Upper lobe of left lung (tissue), 6 donors: ENCODE measurements around the gene TMEM267. TPM values are rescaled to one million over a fixed set of nuclear protein-coding genes. Genes with fewer than 3 reads are reported as not detected.
"Not testable (repeated sequence)": the region's sequence is repeated elsewhere in the genome, so short reads cannot be mapped to it uniquely, and the experiment has no call there.

ENCODE experiments used
- ATAC-seq, 2 donors: fragments of 200-7000 bp; cut with Tn5 transposase; one replicate each; pipeline ENCODE4 v1.9.1; 2022; ENCODE audit warnings: mild to moderate bottlenecking in 2 of 2, moderate library complexity in 2 of 2; ENCODE audit not compliant: low FRiP score in 2 of 2
- DNase-seq, 2 donors: peaks; one replicate each; pipeline ENCODE4 v3.0.0-alpha.2; 2019 to 2020
- H3K27ac ChIP-seq, 4 donors: fragments of 200-600 bp; sonication (generic); one replicate each; pipeline ENCODE4 v1.5.1; 2016 to 2019
- H3K27me3 ChIP-seq, 4 donors: fragments of 200-600 bp; sonication (generic); one replicate each; pipeline ENCODE4 v1.5.1; 2017 to 2019
- H3K36me3 ChIP-seq, 4 donors: fragments of 200-600 bp; sonication (generic); one replicate each; pipeline ENCODE4 v1.5.1; 2016 to 2019
- H3K4me1 ChIP-seq, 4 donors: fragments of 200-600 bp; sonication (generic); one replicate each; pipeline ENCODE4 v1.5.1; 2018 to 2019
- H3K4me3 ChIP-seq, 4 donors: fragments of 200-600 bp; sonication (generic); one replicate each; pipeline ENCODE4 v1.5.1; 2017 to 2019; ENCODE audit warnings: mild to moderate bottlenecking in 2 of 4, moderate library complexity in 1 of 4
- H3K9me3 ChIP-seq, 4 donors: fragments of 200-600 bp; sonication (generic); one replicate each; pipeline ENCODE4 v1.5.1; 2018 to 2019
- CTCF ChIP-seq, 6 experiments: fragments of 450-650 bp in 4 of 6; fragments of 200-600 bp in 2 of 6; sonication (generic) in 2 of 6; IDR thresholded peaks; one replicate each; pipeline ENCODE4 v1.5.1; 2016 to 2019; ENCODE audit warnings: antibody characterized with exemption in 6 of 6
- EP300 ChIP-seq, 4 donors: sonication (generic); formaldehyde crosslinking; IDR thresholded peaks; one replicate each; pipeline ENCODE4 v1.5.1; 2017; ENCODE audit warnings: antibody characterized with exemption in 4 of 4, control low read depth in 2 of 4
- POLR2A ChIP-seq, 4 donors: fragments of 450-650 bp; IDR thresholded peaks; one replicate each; pipeline ENCODE4 v1.5.1; 2016 to 2017; ENCODE audit warnings: antibody characterized with exemption in 4 of 4, mild to moderate bottlenecking in 2 of 4
- POLR2AphosphoS5 ChIP-seq, 2 donors: sonication (generic); formaldehyde crosslinking; IDR thresholded peaks; one replicate each; pipeline ENCODE4 v1.5.1; 2017; ENCODE audit warnings: antibody characterized with exemption in 2 of 2
- WGBS, 2 donors: methylation state at CpG; one replicate each; pipeline ENCODE4 v1.1.5; 2017 to 2018; 5-methylcytosine and 5-hydroxymethylcytosine counted together
- total RNA-seq, 6 donors: library from RNA; depleted of rRNA in 4 of 6; stranded (reverse); fragments of >200 nt in 4 of 6; gene quantifications; one replicate each; pipeline versions ENCODE4 v1.1.0 to v1.2.1, GENCODE V29; 2016 to 2021
- donor health status: DM: no; HTN: no; CAD: no; lungs with moderate emphysema.
- donor health status: DM: no; HTN: yes; CAD: no; lungs with severe emphysema.

Gene TMEM267
- total RNA-seq, 6 donors from 2014 or later = 3.6 to 27.2 (median 12.3) TPM

DNA sequence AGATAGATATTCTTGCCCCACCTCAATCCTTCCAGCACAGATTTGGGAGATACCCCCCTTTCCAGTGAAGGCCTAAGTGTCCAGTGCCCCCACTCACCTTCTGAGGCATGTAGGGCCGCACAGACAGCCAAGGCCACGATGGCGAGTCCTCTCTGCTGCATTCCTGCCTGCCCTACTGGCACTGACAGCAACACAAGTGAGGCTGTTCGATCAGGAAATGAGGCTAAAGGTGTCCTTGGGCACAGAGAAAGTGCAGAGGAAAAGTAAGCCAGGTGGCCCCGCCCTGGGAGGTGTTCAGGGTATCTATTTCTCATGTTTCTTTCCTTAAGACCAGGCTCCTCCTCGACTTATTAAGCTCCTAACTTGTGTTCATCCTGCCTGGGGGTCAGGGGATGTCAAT lies 71.5 kb downstream of the TMEM267 start, which contains the start of gene CCL28:
Gene CCL28 (minus strand): TSS at position 236 of the 400 bp plus-strand sequence. CDS start 75 bp downstream, at position 161.
- Histone ChIP-seq H3K4me3 (no peak within 1 kb of the TSS), H3K4me1 (peaks cover 0 to 14% (median 0%) of the 10 kb centered on the region in 4 donors), H3K27me3 (no peaks in the 10 kb centered on the region), H3K27ac (peak within 1 kb of the TSS in 1 of 4 donors; percentile 39), H3K9me3 (no peaks in the 10 kb centered on the region), H3K36me3 (no peaks in the 10 kb centered on the region)
- 66 to 81% methylated on average over 4 to 6 of the region's 6 CpGs for WGBS, 2 donors
- peak in 1 of 2 donors; percentile 14 for DNase-seq
- no peak for ATAC-seq
- no peak for TF ChIP-seq POLR2AphosphoS5 (IDR thresholded peaks at IDR 0.05)
- TF ChIP-seq EP300 (IDR thresholded peaks at IDR 0.05) = no peak
- TF ChIP-seq POLR2A (IDR thresholded peaks at IDR 0.05) = no peak
- TF ChIP-seq CTCF (IDR thresholded peaks at IDR 0.05) = no peak

DNA sequence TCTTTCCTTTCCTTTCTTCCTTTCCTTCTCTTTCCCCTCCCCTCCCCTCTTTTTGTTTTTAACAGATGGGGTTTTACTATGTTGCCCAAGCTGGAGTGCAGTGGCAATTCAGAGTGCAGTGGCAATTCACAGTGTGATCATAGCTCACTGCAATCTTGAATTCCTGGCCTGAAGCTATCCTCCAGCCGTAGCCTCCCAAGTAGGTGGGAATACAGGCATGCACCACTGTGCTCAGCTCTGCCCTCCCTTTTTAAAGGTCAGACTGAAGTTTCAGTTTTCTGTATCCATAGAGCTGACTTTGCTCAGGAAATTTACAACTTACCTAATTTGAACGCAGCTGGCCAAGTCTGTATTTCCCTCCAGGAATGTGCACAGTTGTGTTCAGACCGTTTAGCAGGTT lies 72.2 kb downstream of the TMEM267 start:
- H3K9me3 ChIP-seq = no peaks in the 10 kb centered on the region
- ATAC-seq (peak in 1 of 2 donors; percentile 30), DNase-seq (no peak)
- H3K4me1 ChIP-seq = peaks cover 0 to 14% (median 0%) of the 10 kb centered on the region in 4 donors
- H3K36me3 ChIP-seq = no peaks in the 10 kb centered on the region
- 49 to 67% methylated on average over 3 of the region's 3 CpGs for WGBS, 2 donors
- TF ChIP-seq CTCF (IDR thresholded peaks at IDR 0.05) (no peak), EP300 (IDR thresholded peaks at IDR 0.05) (no peak), POLR2AphosphoS5 (IDR thresholded peaks at IDR 0.05) (no peak), POLR2A (IDR thresholded peaks at IDR 0.05) (no peak)
- H3K27me3 ChIP-seq = no peaks in the 10 kb centered on the region
- no peak overlapping the region for H3K4me3 ChIP-seq
- peak overlapping the region in 1 of 4 donors; percentile 39 for H3K27ac ChIP-seq

DNA sequence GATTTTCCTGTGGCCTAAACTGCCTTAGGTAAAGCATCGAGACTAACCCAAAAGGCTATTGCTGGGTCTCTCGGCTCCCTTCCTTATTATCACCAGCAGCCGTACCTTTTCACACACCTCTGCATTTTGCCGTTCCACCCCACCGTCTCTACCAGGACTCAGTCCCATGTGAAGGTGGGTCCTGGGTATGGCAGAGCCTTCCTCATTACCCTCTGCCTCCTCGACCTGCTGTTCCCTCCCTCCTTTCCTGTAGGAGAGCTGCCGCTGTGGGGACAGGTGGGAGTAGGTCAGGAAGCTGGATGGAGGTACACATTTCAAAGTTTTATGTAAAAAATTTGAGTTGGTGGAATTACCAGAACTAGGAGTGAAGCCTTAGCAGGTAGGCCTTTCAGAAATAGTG lies 73.3 kb downstream of the TMEM267 start:
- DNase-seq = no peak
- H3K4me3 ChIP-seq = no peak overlapping the region
- TF ChIP-seq EP300 (IDR thresholded peaks at IDR 0.05) (no peak), POLR2AphosphoS5 (IDR thresholded peaks at IDR 0.05) (no peak), CTCF (IDR thresholded peaks at IDR 0.05) (no peak), POLR2A (IDR thresholded peaks at IDR 0.05) (no peak)
- H3K36me3 ChIP-seq = no peaks in the 10 kb centered on the region
- no peaks in the 10 kb centered on the region for H3K9me3 ChIP-seq
- H3K4me1 ChIP-seq = peaks cover 0 to 14% (median 0%) of the 10 kb centered on the region in 4 donors
- no peaks in the 10 kb centered on the region for H3K27me3 ChIP-seq
- WGBS, 2 donors = 78 to 87% methylated on average over 7 of the region's 7 CpGs
- H3K27ac ChIP-seq = peak overlapping the region in 2 of 4 donors; percentile 4 to 78
- peak; percentile 34 to 63 for ATAC-seq

GRCh38 chr5:43409809-43410271 lies 73.8 kb downstream of the TMEM267 start:
- DNase-seq (peak in 1 of 2 donors; percentile 44), ATAC-seq (peak; percentile 57 to 73)
- Histone ChIP-seq H3K9me3 (no peaks in the 10 kb centered on the region), H3K4me3 (no peak overlapping the region), H3K4me1 (peaks cover 0 to 14% (median 0%) of the 10 kb centered on the region in 4 donors), H3K27ac (peak overlapping the region; percentile 4 to 78 (median 23)), H3K36me3 (no peaks in the 10 kb centered on the region), H3K27me3 (no peaks in the 10 kb centered on the region)
- 42 to 53% methylated on average over 2 of the region's 2 CpGs for WGBS, 2 donors
- TF ChIP-seq CTCF (IDR thresholded peaks at IDR 0.05) = no peak
- TF ChIP-seq POLR2A (IDR thresholded peaks at IDR 0.05) = peak in 1 of 4 donors; percentile 13

GRCh38 chr5:43402524-43403066 lies 81.1 kb downstream of the TMEM267 start:
- not testable (repeated sequence) for H3K9me3 ChIP-seq, H3K4me3 ChIP-seq, H3K27ac ChIP-seq, H3K27me3 ChIP-seq, H3K4me1 ChIP-seq, DNase-seq, H3K36me3 ChIP-seq, ATAC-seq
- 85 to 91% methylated on average over 16 of the region's 16 CpGs for WGBS, 2 donors
